ENCODE data around the gene P2RX1.
A peak's percentile ranks its signal among the peaks of the same experiment; 100 is the strongest.

Gene P2RX1

GRCh38 chr17:3923466-3924190 lies 7.4 kb upstream of the P2RX1 start:
- DNase-seq: no peak

- no peak for DNase-seq
These were observed 6.5 kb upstream of the P2RX1 start for GRCh38 chr17:3922765-3923164.

GRCh38 chr17:3921502-3922319 lies 5.4 kb upstream of the P2RX1 start:
- DNase-seq: no peak

- DNase-seq: no peak
These were observed 4.7 kb upstream of the P2RX1 start for GRCh38 chr17:3921006-3921405.

GRCh38 chr17:3919123-3919624 lies 2.9 kb upstream of the P2RX1 start:
- no peak for DNase-seq

- no peak for DNase-seq
These were observed 2.3 kb upstream of the P2RX1 start for GRCh38 chr17:3918372-3919122.

GRCh38 chr17:3917391-3917931 lies 1.2 kb upstream of the P2RX1 start:
- DNase-seq: no peak

- no peak for DNase-seq
These were observed 560 bp upstream of the P2RX1 start for GRCh38 chr17:3916825-3917224.

GRCh38 chr17:3915581-3915994 lies 677 bp downstream of the P2RX1 start:
- DNase-seq: no peak

- no peak for DNase-seq
These were observed 2.0 kb downstream of the P2RX1 start for GRCh38 chr17:3914312-3914670.

GRCh38 chr17:3913531-3914311 lies 2.5 kb downstream of the P2RX1 start:
- DNase-seq: peak; percentile 78

GRCh38 chr17:3912827-3913226 lies 3.4 kb downstream of the P2RX1 start:
- DNase-seq: no peak

GRCh38 chr17:3911271-3912053 lies 4.8 kb downstream of the P2RX1 start:
- peak; percentile 59 for DNase-seq

- no peak for DNase-seq
These were observed 5.6 kb downstream of the P2RX1 start for GRCh38 chr17:3910420-3911270.

GRCh38 chr17:3909257-3909656 lies 7.0 kb downstream of the P2RX1 start:
- no peak for DNase-seq

GRCh38 chr17:3907483-3908216 lies 8.6 kb downstream of the P2RX1 start:
- DNase-seq: no peak

GRCh38 chr17:3906881-3907280 lies 9.4 kb downstream of the P2RX1 start:
- DNase-seq: no peak

- DNase-seq: no peak
These were observed 11.2 kb downstream of the P2RX1 start for GRCh38 chr17:3905017-3905520.

- no peak for DNase-seq
These were observed 11.8 kb downstream of the P2RX1 start for GRCh38 chr17:3904501-3904900.
